AG04450 (cell line): ENCODE data around the gene ERAL1. TPM values are rescaled to one million over a fixed set of nuclear protein-coding genes. Genes with fewer than 3 reads are reported as not detected.
"Not testable (repeated sequence)": the region's sequence is repeated elsewhere in the genome, so short reads cannot be mapped to it uniquely, and the experiment has no call there.

Experiments
- CTCF ChIA-PET: fragments of 300-600, 350-600 bp; formaldehyde crosslinking; extraction: SDS; loops from one replicate; lab custom pipeline; 2022; ENCODE audit warnings: antibody characterized with exemption, inconsistent platforms; lab: Charles Lee
- POLR2A ChIA-PET: fragments of 350-600 bp; formaldehyde crosslinking; extraction: SDS; loops from one replicate; lab custom pipeline; 2021; ENCODE audit warnings: antibody characterized with exemption, inconsistent platforms; lab: Yijun Ruan, JAX
- DNase-seq: peaks from one replicate; pipeline ENCODE4 v3.0.0-alpha.2; 2011; ENCODE audit warnings: low read depth, low spot score
- H3K27ac ChIP-seq: one replicate; pipeline ENCODE4 v1.5.1; 2012; ENCODE audit warnings: low read depth, low read length, control low read depth
- H3K27me3 ChIP-seq: one replicate; pipeline ENCODE4 v1.6.0; 2012; ENCODE audit warnings: low read length; ENCODE audit not compliant: control insufficient read depth, insufficient read depth
- H3K4me3 ChIP-seq: 2 replicates; pipeline ENCODE4 v1.5.1; 2011; ENCODE audit warnings: mild to moderate bottlenecking, low read depth, low read length, control low read depth
- H3K9me3 ChIP-seq: 2 replicates; pipeline ENCODE4 v1.5.1; 2012; ENCODE audit warnings: low read length; ENCODE audit not compliant: control insufficient read depth, insufficient read depth
- CTCF ChIP-seq: IDR thresholded peaks from 2 replicates; pipeline ENCODE4 v1.5.1; 2011; ENCODE audit warnings: low read depth, low read length, control low read depth, inconsistent platforms
- polyA plus RNA-seq: library from polyadenylated mRNA; depleted of rRNA; stranded (reverse); fragments of >200 nt; gene quantifications from 2 replicates; pipeline ENCODE4 v1.2.3, GENCODE V29; 2011

The ERAL1 gene
- polyA plus RNA-seq, 1 experiment = 45.7 TPM

DNA sequence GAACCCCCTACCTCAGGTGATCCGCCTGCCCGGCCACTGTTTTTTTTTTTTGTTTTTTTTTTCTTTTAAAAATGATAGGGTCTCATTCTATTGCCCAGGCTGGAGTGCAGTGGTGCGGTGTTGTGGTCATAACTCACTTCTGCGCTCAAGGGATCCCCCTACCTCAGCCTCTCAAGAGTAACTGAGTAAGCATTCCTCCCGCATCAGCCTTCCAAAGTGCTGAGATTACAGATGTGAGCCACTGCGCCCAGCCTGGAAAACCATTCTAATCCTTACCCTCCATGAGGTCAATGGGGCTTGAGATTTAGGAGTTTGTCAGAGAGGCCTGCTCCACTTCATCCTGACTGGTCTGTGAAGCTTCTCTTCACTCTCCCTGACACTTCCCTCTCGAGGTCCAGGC is 12.5 kb downstream of the ERAL1 start:
- TF ChIP-seq CTCF = no peak
- no peak overlapping the region for H3K27ac ChIP-seq
- no peak overlapping the region for H3K4me3 ChIP-seq
- CTCF ChIA-PET = no interaction called here
- H3K27me3 ChIP-seq = peaks cover 3% of the 10 kb centered on the region
- no peak for DNase-seq
- POLR2A ChIA-PET = no interaction called here
- H3K9me3 ChIP-seq = no peaks in the 10 kb centered on the region

DNA sequence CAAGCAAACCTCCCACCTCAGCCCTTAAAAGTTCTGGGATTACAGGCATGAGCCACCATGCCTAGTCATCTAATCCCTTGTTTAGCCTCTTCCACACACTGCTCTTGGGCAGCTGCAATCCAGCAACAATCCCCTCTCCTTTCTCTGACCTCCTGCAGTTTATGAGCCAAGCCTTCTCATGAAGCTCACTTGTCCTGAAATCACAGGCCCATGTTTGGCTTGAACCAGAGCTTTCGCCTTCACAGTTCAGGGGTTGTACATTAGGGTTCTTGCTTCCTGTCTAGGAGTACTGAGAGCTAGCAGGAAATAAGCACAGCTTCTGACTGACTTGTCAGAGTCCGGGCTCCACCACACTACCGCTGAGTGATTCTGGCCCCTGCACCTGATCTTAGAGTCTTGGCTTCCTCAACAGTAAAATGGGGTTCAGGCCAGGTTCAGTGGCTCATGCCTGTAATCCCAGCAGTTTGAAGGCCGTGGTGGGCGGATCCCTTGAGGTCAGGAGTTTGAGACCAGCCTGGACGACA is 16.3 kb downstream of the ERAL1 start:
- no peak overlapping the region for H3K4me3 ChIP-seq
- CTCF ChIA-PET = interaction anchor here (1.5 to 2.0 kb wide), 3 partner anchors 107 to 144 kb away, joined by 4 to 9 read pairs (median 4); no protein-coding TSS in a partner anchor
- TF ChIP-seq CTCF = no peak
- H3K9me3 ChIP-seq = no peaks in the 10 kb centered on the region
- peaks cover 3% of the 10 kb centered on the region for H3K27me3 ChIP-seq
- H3K27ac ChIP-seq = no peak overlapping the region
- POLR2A ChIA-PET = no interaction called here
- DNase-seq = no peak

- POLR2A ChIA-PET = no interaction called here
Measured at GRCh38 chr17:28873839-28874238, 19.0 kb downstream of the ERAL1 start.

DNA sequence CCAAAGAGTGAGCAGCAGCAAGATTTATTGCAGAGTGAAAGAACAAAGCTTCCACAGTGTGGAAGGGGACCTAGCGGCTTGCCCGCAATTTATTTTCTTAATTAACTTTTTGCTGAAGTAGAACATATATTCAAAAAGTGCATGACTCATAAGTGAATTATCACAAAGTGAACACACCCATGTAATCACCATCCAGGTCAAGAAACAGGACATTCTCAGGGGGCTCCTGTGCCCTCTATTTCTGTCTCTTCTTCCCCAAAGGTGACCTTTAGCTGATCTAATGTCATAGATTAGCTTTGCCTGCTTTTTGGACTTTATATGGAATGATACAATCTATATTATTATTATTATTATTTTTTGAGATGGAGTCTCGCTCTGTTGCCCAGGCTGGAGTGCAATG is 19.9 kb downstream of the ERAL1 start:
- no peak for TF ChIP-seq CTCF
- Histone ChIP-seq H3K4me3 (no peak overlapping the region), H3K27ac (no peak overlapping the region), H3K9me3 (no peaks in the 10 kb centered on the region), H3K27me3 (no peaks in the 10 kb centered on the region)
- POLR2A ChIA-PET = no interaction called here
- no peak for DNase-seq
- CTCF ChIA-PET = no interaction called here

More at GRCh38 chr17:28873839-28874238, 19.0 kb downstream of the ERAL1 start:
- Histone ChIP-seq H3K9me3 (no peaks in the 10 kb centered on the region), H3K4me3 (no peak overlapping the region), H3K27ac (no peak overlapping the region), H3K27me3 (no peaks in the 10 kb centered on the region)
- TF ChIP-seq CTCF = no peak
- no peak for DNase-seq
- CTCF ChIA-PET = no interaction called here

DNA sequence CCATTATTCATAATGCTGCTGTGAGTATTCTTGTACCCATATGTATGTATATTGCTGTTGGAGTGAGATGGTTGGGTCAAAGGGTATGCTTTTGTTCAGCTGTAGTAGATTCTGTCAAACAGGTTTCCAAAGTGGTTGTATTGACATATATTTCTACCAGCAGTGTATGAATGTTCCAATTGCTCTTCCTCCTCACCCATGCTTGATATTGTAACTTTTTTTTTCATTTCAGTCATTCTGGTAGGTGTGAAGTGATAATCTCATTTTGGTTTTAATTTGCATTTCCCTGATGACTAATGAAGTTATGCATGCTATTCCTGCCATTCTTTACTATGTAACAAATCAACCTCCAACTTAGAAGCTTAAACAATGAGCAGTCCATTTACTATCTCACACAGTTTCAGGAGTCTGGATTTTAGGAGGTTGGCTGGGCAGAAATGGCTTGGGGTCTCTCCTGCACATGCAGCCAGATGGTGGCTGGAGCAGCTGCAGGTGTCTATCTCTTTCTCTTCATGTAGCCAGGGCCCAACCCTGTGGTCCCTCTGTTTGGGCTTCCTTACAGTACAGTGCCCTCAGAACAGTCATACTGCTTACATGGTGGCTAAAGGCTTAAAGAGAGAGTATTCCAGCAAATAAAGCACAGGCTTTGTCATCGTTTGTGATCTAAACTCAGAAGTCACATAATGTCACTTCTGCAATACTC is 21.2 kb downstream of the ERAL1 start:
- no peak overlapping the region for H3K4me3 ChIP-seq
- DNase-seq = no peak
- no peak for TF ChIP-seq CTCF
- ChIA-PET POLR2A (no interaction called here), CTCF (interaction anchor here (1.0 kb wide), 1 partner anchor 113 kb away, joined by 3 read pairs; no protein-coding TSS in a partner anchor)
- H3K9me3 ChIP-seq = no peaks in the 10 kb centered on the region
- no peak overlapping the region for H3K27ac ChIP-seq
- no peaks in the 10 kb centered on the region for H3K27me3 ChIP-seq

DNA sequence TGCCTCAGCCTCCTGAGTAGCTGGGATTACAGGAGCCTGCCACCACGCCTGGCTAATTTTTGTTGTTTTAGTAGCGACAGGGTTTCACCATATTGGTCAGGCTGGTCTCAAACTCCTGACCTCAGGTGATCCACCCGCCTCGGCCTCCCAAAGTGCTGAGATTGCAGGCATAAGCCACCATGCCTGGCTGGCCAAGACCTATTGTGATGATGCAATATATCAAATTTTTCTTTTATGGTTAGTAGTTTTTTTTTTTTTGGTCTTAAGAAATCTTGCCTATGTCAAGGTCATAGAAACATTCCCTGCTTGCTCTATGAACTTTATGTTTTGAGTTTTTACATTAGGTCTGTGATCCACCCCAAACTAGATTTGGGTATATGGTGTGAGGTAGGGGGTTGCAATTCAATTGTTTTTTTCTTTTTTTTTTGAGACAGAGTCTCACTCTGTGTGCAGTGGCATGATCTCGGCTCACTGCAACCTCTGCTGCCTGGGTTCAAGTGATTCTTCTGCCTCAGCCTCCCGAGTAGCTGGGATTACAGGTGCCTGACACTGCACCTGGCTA is 22.4 kb downstream of the ERAL1 start:
- H3K9me3 ChIP-seq, DNase-seq, H3K27me3 ChIP-seq, H3K27ac ChIP-seq, POLR2A ChIA-PET, H3K4me3 ChIP-seq: not testable (repeated sequence)
- CTCF ChIA-PET = interaction anchor here (2.3 kb wide), 1 partner anchor 113 kb away, joined by 23 read pairs; no protein-coding TSS in a partner anchor
